HG02973 (cell line): ENCODE measurements around the gene GSTO2.

Source experiments
- ATAC-seq: cut with Tn5 transposase; IDR thresholded peaks from one replicate; pipeline ENCODE4 v1.9.1; 2021; ENCODE audit warnings: moderate library complexity; ENCODE audit not compliant: unreplicated experiment

The GSTO2 gene

DNA sequence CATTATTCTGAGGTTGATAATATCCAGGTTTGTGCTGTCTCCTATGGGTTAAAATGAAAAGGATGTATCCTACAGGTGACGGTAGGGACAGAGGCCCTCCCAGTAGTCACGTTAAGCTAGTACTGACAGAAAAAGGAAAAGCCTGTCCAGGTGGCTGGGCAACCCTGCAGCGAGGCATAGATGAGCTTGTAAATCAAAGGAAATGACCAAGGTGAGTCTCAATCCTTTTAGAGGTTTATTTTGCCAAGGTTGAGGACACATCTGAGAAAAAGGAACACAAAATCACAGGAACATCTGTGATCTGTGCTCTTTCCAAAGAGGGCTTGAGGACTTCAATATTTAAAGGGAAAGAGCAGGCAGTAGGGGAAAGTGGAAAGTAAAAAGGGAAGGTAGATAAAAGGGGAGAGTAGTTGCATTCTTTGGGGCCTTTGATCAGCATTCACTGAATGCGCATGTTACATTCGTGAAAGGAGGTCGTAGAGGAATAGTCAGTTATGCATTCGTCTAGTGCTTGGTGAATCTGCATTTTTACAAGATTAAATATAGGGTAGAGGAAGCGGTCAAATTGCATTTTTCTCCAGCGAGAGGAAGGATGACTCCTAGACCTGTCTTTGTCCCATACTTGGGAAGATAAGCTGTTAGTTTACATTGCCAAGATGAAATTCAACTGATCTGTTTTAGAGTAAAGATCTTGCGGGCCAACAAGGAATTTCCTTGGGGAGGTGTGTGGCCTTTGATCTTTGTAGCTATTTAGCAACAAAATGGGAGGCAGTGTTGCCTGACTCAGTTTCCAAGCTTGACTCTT, 15.2 kb upstream of the GSTO2 start:
- ATAC-seq = no peak

DNA sequence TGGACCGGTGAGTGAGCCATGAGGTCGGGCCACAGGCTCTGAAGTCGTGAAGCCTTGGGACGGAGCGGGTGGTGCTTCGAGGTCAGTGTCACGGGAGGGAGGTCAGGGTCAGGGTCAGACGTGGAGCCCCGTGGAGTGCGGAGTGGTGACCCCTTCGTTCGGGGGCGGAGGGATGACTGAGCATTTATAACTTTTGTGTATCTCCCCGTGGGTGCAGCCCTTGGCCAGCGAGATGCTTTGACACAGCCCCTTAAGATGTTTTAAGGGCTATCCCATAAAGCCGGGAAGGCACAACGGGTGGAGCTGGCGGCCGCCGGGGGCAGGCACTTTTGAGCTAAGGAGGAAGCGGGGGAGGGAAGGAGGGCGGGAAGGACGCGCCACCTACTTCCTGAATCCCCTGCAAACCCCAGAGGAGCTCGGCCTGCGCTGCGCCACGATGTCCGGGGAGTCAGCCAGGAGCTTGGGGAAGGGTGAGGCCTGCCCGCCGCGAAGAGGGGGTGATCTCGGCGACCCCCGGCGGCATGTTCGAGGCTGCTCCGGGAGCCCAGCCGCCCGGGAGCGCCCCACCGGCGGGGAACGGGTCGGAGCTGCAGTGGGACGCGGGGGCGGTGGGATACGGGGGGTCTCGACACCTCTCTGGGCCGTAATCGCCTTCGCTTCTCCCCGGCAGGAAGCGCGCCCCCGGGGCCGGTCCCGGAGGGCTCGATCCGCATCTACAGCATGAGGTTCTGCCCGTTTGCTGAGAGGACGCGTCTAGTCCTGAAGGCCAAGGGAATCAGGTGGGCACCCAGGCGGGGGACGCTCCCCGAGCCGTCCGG, 14.3 kb upstream of the GSTO2 start, which contains the start of gene GSTO1:
Gene GSTO1 (plus strand): TSS at position 400 of the 818 bp plus-strand sequence. CDS start 37 bp downstream, at position 437.
- ATAC-seq = peak; percentile 74

DNA sequence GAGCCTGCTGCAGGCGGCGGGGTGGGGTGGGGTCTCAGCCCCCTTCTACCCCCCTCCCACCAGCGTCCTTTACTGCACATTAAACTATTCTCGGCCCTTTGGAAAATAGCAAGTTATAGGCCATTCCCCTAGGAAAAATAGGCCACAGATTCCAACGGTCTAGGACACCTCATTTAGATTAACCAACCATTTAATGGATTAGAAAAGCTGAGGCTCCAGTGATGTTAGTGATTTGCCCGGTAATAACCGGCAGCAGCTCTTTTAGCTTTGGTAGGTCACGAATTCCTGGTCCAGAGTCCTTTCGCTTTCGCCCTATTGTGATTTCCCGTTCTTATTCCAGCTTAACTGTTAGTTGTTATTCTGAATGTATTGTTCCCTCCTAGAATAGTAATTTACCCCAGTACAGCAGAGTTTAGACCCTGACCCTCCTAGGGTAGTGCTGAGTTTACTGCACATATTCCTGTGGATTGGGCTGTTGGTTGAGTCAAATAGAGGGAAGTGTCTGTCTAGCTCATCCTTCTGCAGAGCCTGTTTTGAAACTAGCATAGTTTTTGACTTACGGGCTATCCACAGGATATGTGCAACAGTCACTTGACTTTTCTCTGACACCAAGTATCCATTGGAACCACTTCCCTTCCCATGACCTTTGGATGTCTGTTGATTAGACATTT, 13.5 kb upstream of the GSTO2 start:
- ATAC-seq = peak; percentile 32

DNA sequence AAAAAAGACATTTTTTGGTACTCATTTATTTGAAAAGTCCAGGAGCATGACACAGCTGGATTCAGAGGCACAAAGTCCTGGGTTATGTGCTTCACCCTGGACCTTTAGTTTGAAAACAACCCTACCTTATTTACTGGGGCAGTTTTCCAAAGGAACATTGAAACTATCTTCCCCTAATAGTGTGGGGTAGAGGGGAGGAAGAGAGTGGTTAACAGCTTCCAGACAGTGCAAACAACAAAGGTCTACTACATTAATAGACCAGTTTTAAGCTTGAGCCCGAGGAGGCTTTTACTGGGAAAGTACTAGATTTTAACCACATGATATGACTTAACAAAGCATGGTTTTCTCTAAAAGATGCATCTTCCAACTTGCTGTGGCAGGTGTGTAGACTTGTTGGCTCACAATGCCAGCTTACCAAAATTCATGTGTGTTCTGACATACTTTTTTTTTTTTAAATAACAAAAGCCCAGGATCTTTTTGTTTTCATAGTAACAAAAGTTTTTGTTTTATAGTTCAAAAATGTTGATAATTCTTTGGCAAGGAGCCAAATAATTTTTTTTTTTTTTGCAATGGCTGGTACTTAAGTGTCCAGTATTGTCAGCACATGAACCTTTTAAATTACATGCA, 12.5 kb upstream of the GSTO2 start:
- no peak for ATAC-seq

DNA sequence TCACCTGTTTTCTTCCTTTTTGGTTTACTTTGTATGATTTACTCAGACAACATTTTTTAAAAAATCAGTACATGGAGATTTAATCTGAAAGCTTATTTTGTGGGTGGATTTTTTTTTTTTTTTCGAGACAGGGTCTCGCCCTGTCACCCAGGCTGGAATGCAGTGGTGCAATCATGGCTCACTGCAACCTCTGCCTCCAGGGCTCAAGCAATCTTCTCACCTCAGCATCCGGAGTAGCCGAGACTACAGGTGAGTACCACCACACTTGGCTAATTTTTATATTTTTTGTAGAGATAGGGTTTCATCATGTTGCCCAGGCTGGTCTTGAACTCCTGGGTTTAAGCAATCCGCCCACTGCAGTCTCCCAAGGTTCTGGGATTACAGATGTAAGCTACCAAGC, 11.7 kb upstream of the GSTO2 start:
- ATAC-seq = no peak

DNA sequence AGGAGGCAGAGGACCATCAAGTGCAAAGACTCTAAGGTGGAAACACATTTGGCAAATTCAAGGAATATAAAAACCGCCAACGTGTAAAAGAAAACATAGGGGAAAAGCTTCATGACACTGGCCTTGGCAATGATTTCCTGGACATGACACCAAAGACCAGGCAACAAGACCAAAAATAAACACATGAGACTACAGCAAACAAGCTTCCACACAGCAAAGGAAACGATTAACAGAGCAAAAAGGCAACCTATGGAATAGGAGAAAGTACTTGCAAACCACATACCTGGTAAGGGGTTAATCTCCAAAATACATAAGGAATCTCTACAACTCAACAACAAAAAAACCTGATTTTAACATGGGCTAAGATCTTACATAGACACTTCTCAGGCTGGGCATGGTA, 10.8 kb upstream of the GSTO2 start:
- ATAC-seq = no peak

DNA sequence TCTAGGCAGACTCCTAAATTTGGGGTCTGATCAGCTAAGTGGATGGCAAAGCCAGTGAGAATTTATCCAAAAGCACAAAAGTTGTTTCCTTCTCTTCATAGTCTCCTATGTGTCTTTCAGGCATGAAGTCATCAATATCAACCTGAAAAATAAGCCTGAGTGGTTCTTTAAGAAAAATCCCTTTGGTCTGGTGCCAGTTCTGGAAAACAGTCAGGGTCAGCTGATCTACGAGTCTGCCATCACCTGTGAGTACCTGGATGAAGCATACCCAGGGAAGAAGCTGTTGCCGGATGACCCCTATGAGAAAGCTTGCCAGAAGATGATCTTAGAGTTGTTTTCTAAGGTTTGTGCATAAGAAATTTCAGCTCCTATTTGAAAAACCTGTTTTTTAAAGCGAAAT, 9.5 kb upstream of the GSTO2 start:
- ATAC-seq = no peak

DNA sequence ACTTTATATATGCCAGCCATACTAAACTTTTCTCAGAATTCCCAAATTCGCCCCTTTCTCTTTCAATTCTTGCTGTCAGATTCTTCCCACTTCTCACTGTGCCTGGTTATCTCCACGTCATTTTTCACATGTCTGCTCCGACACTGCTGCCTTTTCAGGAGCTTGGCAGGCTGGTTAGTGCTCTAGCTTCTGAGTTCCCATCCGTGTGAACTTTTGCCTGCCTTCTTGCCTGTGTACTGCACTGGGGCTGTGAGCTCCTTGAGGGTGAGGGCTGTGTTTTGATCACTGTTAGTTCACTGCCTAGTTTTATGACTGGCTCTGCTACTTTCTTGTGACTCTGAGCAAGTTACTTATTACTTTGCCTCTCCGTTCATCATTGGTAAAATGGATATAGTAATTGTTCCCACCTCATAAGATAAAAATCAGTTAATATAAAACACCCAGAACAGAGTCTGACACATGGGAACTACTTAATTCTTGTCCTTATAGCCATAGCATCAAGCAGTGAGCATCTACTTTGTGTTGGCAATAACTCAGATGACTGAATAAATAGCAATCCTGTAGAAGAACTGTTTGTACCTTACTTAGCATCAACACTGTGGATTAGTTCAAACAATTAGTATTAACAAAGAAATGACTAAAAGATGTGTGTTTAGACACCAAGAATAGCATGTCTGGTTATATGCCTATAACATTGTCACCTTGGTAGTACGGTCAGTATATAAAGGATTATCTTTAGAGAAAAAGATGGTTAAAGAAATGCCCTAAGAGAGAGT, 8.8 kb upstream of the GSTO2 start:
- ATAC-seq = no peak

DNA sequence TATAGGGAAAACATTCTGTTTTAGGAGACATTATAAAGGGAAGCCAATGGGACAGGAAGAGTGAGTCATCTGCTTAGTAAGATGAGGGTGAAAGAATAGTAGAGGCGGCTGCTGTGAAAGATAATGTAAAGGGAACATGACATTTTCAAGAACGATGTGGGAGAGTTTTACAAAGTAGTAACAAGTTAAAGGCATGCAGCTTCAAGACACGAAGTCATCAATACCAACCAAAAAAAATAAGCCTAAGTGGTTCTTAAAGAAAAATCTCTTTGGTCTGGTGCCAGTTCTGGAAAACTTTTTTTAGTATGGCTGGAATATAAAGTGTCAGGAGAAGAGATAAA, 8.2 kb upstream of the GSTO2 start:
- no peak for ATAC-seq

DNA sequence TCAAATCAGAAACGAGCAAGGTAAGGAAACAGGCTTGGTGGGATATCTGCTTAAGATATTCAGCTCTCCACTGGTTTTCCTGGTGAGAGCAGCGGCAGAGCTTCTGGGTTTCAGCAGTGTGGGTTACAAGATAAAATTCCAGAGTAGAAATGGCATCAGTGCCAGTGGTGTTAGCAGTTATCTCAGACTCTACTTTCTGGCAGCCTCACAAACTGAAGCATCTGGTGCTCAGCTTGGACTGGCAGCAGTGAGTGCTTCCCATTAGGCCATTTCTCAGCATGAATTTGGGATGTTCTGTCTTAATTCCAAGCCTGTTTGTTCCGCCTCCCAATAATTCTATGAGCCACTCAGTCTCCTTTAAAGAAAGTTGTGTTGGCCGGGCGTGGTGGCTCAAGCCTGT, 6.9 kb upstream of the GSTO2 start:
- ATAC-seq = no peak

DNA sequence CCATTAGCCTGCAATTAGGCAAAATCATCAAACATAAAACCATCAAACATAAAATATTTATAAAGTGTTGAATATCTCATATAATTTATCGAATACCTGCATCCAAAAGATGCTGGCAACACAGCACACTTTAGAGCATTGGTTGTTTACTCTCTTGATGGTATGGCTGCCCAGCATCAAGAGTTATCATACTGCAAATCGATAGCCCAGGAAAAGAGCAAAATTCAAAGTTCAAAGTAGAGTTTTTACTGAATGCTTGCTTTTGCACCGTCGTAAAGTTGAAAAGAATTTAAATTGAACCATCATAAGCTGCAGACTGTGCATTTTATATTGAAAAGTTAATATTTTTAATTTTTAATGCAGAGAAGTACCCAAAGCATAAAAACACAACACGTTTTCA, 4.2 kb upstream of the GSTO2 start:
- ATAC-seq = no peak

DNA sequence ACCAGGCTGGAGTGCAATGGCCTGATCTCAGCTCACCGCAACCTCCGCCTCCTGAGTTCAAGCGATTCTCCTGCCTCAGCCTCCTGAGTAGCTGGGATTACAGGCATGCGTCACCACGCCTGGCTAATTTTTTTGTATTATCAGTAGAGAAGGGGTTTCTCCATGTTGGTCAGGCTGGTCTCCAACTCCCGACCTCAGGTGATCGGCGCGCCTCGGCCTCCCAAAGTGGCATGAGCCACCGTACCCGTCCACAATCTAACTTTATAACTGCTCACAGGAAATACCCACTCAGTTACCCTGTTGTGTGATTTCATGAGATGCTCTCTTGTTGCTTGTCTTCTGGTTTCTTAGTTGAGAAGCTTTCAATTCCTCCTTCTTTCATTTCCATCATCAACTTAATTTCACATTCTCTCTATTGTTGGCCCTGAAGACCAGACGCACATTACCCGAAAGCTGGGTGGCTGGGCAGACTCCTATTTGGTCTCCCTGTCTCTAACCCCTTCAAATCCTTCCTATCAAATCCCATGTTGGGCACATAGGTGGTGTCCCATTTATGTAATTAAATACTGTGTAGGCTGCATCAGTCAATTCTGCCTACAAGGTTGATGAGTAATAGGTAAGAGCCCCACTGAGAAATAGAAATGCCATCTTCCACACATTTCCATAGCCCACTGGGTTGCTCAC, 1.1 kb upstream of the GSTO2 start:
- no peak for ATAC-seq

DNA sequence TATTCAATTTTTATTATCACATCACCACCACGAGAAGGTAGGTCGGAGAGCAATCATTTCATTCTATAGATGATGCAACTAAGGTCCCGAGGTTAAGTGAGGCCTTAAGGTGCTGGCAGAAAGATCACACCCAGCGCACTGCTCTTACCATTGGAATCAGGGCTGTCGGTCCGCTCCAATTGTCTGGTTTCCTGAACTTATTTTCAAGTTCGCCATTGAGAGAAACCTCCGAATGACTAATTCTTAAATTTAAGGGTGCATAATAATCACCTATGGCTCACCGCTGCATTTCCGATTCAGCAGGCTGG, 625 bp upstream of the GSTO2 start:
- no peak for ATAC-seq

DNA sequence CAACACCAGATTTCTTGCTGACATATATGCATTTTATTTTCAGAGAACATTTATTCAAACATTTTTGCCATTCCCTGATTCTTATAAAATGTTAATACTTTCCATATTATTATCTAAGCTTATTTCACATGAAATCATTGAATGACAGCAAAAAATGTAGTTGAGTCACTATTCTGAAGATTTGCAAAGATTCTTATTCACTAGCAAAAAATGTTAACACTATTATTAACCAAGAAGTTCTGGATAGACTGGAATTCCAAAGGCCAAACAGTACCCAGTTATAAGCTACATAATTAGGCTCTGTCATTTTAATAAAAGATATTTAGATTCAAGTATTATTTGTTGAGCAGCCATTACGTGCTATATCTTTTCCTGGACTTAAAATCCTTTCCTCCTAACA, 4.3 kb downstream of the GSTO2 start:
- ATAC-seq = no peak

DNA sequence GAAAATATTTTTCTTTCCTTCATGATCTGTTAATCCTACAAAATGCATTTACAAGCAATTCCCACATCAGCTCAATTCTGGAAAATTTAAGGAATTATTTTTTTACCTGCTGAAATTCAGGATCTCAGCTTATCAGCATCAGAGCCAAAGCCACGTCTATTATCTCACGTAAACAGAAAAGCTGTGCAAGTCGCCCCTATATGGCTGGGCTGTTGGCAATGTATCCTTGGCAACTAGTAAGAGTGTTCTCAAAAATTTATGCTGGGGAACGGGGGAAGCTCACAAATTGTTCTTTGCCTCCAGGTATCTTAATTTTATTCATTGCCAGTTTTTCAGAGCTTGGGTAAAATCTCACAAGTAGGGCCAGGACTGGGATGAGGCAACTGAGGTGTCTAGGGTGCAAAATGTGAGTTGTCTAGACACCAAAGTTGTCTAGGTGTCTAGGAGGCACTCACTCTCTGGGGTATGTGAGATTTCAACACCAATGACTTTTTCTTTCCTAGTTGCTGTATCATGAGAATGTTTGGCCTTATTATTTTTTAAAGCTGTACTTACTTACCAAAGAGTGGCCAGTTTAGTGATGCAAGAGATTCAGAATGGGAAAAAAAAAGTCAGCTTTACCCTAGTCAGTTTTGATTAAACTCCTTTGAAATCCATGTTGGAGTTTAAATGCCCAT, 5.1 kb downstream of the GSTO2 start:
- ATAC-seq = no peak

DNA sequence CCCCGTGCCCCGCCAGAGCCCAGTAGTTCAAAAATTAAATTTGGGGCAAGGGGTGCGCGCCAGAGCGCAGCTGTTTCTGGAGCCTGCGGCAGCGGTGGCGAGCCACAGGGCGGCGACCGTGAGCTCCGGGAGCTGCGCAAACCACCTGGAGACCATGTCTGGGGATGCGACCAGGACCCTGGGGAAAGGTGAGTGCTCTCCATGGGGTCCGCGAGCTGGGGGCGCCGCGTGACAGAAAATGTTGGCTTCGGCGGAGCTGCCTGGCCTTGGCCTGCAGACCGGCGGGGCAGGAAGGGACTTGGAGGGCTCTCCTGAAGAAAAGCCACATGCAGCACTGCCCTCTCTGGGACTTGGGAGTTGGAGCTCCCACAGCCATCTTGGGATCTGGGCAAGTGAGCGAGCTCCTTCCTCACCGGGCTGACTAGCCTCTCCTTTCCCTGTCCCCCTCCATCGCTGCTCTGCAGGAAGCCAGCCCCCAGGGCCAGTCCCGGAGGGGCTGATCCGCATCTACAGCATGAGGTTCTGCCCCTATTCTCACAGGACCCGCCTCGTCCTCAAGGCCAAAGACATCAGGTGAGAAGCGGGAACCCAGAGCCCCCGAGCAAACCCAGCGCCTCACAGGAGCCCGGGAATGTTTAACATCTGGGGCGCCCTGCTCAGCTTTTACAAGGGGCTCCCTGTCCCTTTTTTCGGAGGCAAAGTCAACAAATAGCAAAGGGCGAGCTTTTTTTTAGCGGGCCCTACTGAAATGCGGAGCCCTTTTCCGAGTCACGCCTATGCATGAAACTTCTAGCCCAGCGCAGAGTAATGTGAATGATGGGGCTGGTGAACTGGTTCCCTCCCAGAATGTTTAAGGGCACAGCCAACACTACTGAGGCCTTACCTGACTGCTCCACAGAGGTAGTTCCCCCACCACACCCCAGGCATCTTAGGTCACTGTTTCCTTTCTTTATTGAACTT, 6.1 kb downstream of the GSTO2 start:
- peak; percentile 90 for ATAC-seq

DNA sequence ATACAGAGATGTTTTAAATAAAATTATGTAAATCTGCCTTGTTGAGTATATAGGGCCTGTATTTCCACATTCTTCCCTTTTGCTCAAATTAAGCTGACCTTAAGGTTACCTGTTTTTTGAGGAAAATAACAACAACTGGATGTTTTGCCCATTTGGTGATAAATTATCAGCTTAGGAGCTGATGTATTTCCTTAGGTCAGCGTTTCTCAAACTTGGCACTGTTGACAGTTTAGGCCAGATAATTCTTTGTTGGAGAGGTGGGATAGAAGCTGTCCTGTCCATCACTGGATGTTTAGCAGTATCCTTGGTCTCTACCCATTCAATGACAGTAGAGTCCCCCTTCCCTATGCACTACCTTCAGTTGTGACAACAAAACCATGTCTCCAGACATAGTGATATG, 7.2 kb downstream of the GSTO2 start:
- no peak for ATAC-seq

DNA sequence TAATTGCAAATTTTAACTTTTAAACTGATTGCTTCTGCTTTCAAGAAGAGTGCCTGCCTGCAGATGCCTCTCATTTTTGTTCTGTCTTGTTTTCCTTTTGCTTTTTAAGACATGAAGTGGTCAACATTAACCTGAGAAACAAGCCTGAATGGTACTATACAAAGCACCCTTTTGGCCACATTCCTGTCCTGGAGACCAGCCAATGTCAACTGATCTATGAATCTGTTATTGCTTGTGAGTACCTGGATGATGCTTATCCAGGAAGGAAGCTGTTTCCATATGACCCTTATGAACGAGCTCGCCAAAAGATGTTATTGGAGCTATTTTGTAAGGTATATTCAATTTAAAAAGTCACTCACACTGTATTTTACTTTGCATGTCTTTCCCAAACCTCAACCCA, 8.8 kb downstream of the GSTO2 start:
- no peak for ATAC-seq
